Omental fat pad (tissue), 4 donors: ENCODE results near the gene HIRIP3. TPM values are rescaled to one million over a fixed set of nuclear protein-coding genes. Genes with fewer than 3 reads are reported as not detected.
"Not testable (repeated sequence)": the region's sequence is repeated elsewhere in the genome, so short reads cannot be mapped to it uniquely, and the experiment has no call there.

ENCODE experiments used
- ATAC-seq: fragments of 150-250 bp; one replicate; pipeline ENCODE4 v1.9.1; 2016; ENCODE audit warnings: mild to moderate bottlenecking, moderate library complexity; ENCODE audit not compliant: low FRiP score
- DNase-seq: peaks from one replicate; pipeline ENCODE4 v3.0.0-alpha.2; 2019; ENCODE audit warnings: low spot score
- total RNA-seq, 4 donors: library from RNA; depleted of rRNA; stranded (reverse); fragments of >200 nt; gene quantifications; one replicate each; pipeline ENCODE4 v1.1.0, GENCODE V29; 2016
- TF ChIP-seq, protein P1 (sequence below), 3 donors: fragments of 450-650 bp; IDR thresholded peaks; one replicate each; pipeline ENCODE4 v1.5.1; 2016 to 2017; ENCODE audit warnings: antibody characterized with exemption in 3 of 3, mild to moderate bottlenecking in 3 of 3, moderate library complexity in 2 of 3

Gene HIRIP3
- total RNA-seq, 4 donors from 2014 or later, result 5.6 to 22.2 (median 9.8) TPM

GRCh38 chr16:29963021-29963743 lies 32.2 kb downstream of the HIRIP3 start:
- ATAC-seq (no peak), DNase-seq (no peak)
- TF ChIP-seq, protein P1, sequence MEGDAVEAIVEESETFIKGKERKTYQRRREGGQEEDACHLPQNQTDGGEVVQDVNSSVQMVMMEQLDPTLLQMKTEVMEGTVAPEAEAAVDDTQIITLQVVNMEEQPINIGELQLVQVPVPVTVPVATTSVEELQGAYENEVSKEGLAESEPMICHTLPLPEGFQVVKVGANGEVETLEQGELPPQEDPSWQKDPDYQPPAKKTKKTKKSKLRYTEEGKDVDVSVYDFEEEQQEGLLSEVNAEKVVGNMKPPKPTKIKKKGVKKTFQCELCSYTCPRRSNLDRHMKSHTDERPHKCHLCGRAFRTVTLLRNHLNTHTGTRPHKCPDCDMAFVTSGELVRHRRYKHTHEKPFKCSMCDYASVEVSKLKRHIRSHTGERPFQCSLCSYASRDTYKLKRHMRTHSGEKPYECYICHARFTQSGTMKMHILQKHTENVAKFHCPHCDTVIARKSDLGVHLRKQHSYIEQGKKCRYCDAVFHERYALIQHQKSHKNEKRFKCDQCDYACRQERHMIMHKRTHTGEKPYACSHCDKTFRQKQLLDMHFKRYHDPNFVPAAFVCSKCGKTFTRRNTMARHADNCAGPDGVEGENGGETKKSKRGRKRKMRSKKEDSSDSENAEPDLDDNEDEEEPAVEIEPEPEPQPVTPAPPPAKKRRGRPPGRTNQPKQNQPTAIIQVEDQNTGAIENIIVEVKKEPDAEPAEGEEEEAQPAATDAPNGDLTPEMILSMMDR (IDR thresholded peaks at IDR 0.05), result no peak

DNA sequence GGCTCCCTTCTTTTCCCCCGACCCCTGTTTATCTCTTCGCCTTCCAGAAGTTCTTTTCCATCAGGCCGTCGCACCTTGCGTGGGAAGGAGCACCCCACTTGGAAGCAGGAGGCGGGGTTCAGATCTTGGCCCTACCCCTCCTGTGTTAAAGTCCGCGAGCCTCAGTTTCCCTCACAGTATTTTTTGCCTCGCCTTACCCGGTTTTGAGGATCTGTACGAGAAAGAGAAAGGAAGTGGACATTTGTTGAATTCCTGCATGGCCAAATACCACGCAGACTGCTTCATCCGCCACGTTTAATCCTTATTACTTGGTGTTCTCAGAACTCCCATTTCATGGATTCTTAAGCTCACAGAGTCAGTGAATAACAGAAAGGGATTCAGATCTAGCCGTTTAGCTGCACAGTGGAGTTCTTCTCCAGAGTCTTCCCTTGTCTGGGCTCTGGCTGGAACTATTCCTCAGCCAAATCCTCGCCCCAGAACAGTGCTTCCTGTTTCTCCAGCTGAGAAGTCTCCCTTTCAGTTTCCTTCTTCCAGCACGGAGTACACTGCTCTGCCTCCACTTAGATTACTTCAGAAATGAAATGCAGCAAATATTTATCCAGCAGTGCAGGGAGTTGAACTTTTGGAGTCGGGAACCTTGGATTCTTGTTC lies 32.9 kb downstream of the HIRIP3 start:
- DNase-seq (no peak), ATAC-seq (peak; percentile 35)
- TF ChIP-seq, protein P1 (IDR thresholded peaks at IDR 0.05), result no peak

GRCh38 chr16:29961479-29962343 lies 33.7 kb downstream of the HIRIP3 start, which contains the start of gene TMEM219:
Gene TMEM219, plus strand, starts transcription at chr16:29962079. Its CDS starts 1,065 bp downstream, at chr16:29963144.
- ATAC-seq (peak; percentile 98), DNase-seq (peak; percentile 57)
- TF ChIP-seq, protein P1 (IDR thresholded peaks at IDR 0.05), result peak in 2 of 3 donors; percentile 32 to 52

GRCh38 chr16:29961127-29961478 lies 34.3 kb downstream of the HIRIP3 start:
- DNase-seq (no peak), ATAC-seq (no peak)
- TF ChIP-seq, protein P1 (IDR thresholded peaks at IDR 0.05), result no peak

DNA sequence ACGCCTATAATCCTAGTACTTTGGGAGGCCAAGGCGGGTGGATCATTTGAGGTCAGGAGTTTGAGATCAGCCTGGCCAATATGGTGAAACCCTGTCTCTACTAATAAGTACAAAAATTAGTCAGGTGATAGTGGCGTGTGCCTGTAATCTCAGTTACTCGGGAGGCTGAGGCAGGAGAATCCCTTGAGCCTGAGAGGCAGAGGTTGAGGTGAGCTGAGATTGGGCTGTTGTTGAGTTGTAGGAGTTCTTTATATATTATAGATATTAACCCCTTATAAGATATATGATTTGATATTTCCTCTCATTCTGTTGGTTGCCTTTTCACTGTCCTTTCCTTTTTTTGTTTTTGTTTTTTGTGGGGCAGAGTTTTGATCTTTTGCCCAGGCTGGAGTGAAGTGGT lies 35.6 kb downstream of the HIRIP3 start:
- not testable (repeated sequence) for ATAC-seq

GRCh38 chr16:29959293-29959692 lies 36.1 kb downstream of the HIRIP3 start:
- ATAC-seq (no peak), DNase-seq (no peak)
- TF ChIP-seq, protein P1 (IDR thresholded peaks at IDR 0.05), result no peak

More for the DNA sequence above, 35.6 kb downstream of the HIRIP3 start:
- not testable (repeated sequence) for DNase-seq

GRCh38 chr16:29958756-29959155 lies 36.7 kb downstream of the HIRIP3 start:
- no peak for ATAC-seq
- TF ChIP-seq, protein P1 (IDR thresholded peaks at IDR 0.05), result no peak
- DNase-seq, result no peak
